Tibial nerve (tissue), 4 donors: ENCODE measurements around the gene CDK5R2. TPM values are rescaled to one million over a fixed set of nuclear protein-coding genes. Genes with fewer than 3 reads are reported as not detected.

Source experiments
- DNase-seq, 2 donors: peaks; one replicate each; pipeline ENCODE4 v3.0.0-alpha.2; 2019; ENCODE audit warnings: low spot score in 2 of 2
- H3K27ac ChIP-seq, 4 donors: fragments of 200-600 bp; sonication (generic) in 3 of 4; one replicate each; pipeline ENCODE4 v1.5.1; 2017 to 2019; ENCODE audit warnings: mild to moderate bottlenecking in 1 of 4
- H3K27me3 ChIP-seq, 2 donors: fragments of 200-600 bp; sonication (generic) in 1 of 2; one replicate each; pipeline versions ENCODE4 v1.5.1 to v1.6.0; 2017 to 2019
- H3K36me3 ChIP-seq, 3 donors: fragments of 200-600 bp; sonication (generic); one replicate each; pipeline ENCODE4 v1.5.1; 2018 to 2019
- H3K4me1 ChIP-seq, 4 donors: fragments of 200-600 bp; sonication (generic) in 3 of 4; one replicate each; pipeline ENCODE4 v1.5.1; 2017 to 2019
- H3K4me3 ChIP-seq, 4 donors: fragments of 200-600 bp; sonication (generic) in 3 of 4; one replicate each; pipeline ENCODE4 v1.5.1; 2017 to 2019; ENCODE audit warnings: mild to moderate bottlenecking in 1 of 4, moderate library complexity in 1 of 4
- H3K9me3 ChIP-seq, 4 donors: fragments of 200-600 bp; sonication (generic) in 3 of 4; one replicate each; pipeline ENCODE4 v1.5.1; 2017 to 2019
- EP300 ChIP-seq, 2 donors: sonication (generic); formaldehyde crosslinking; IDR thresholded peaks; one replicate each; pipeline ENCODE4 v1.6.1; 2017; ENCODE audit warnings: antibody characterized with exemption in 2 of 2, mild to moderate bottlenecking in 1 of 2
- POLR2A ChIP-seq, 2 donors: fragments of 450-650 bp; IDR thresholded peaks; one replicate each; pipeline ENCODE4 v1.6.1; 2017; ENCODE audit warnings: antibody characterized with exemption in 2 of 2, mild to moderate bottlenecking in 2 of 2, moderate library complexity in 2 of 2
- whole genome bisulfite sequencing, 2 donors: methylation state at CpG; one replicate each; pipeline ENCODE4 v1.1.5; 2018; 5-methylcytosine and 5-hydroxymethylcytosine counted together
- total RNA-seq, 4 donors: library from RNA; depleted of rRNA; stranded (reverse); fragments of >200 nt; gene quantifications; one replicate each; pipeline ENCODE4 v1.1.0, GENCODE V29; 2016
- TF ChIP-seq, protein P1 (sequence below), 5 experiments: fragments of 200-600 bp in 3 of 5; fragments of 450-650 bp in 2 of 5; sonication (generic) in 3 of 5; IDR thresholded peaks; one replicate each; pipeline ENCODE4 v1.5.1; 2016 to 2019; ENCODE audit warnings: antibody characterized with exemption in 5 of 5, mild to moderate bottlenecking in 3 of 5, moderate library complexity in 2 of 5

The CDK5R2 gene
- total RNA-seq, 4 donors from 2014 or later, result not detected

DNA sequence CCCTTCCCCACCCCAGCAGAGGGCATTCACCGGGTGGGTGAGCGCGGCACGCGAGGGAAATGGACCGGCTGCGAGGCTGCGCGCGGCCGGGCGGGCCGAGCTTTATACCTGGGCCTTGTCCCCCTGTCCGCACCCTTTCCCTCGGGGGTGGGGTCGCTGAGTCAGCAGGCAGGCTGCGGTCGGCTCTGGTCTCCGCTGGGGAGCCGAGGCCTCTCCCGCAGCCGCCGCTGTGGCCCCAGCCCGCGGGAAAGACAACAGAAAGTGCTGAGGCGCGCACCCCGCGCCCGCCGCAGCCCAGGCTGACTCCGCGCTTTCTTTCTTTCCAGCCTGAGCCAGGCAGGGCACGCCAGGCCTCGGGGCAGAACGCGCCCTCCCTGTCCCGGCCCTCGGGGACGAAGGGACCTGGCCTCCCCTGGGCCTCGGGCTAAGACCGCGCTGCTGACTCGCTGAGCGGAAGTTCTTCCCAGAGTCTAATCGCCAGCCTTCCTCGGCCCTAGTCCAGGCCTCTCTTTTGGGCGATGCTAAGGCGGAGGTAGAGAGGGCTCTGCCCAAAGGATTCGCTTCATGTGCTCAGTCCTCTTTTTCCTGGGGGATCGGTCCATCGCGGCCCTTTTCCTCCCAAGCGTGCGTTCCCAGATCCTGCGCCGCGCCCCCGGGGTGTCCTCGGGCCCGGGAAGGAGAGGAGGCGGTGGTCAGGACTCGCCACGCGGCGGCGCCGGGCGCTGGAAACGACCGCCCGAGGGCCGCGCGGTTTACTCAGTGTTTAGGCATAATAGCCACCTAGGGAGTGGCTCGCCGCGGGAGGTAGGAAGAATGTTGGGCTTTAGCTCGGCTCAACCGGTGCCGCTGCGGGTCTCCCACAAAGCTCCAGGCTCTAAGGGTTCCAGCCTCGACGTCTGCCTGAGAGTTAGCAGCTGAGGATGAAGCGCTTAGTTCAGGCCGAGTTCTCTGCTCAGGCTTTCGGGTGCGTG is 34.2 kb downstream of the CDK5R2 start, which contains the start of gene CRYBA2:
Gene CRYBA2, minus strand, starts transcription at position 78 of the 971 bp plus-strand sequence. CDS start 246 bp downstream, outside the sequence.
- H3K4me3 ChIP-seq, result peak within 1 kb of the TSS; percentile 0 to 48 (median 36)
- H3K27ac ChIP-seq, result no peak within 1 kb of the TSS
- H3K36me3 ChIP-seq, result no peaks in the 10 kb centered on the region
- TF ChIP-seq POLR2A (IDR thresholded peaks at IDR 0.05) (no peak), EP300 (IDR thresholded peaks at IDR 0.05) (no peak)
- TF ChIP-seq, protein P1, sequence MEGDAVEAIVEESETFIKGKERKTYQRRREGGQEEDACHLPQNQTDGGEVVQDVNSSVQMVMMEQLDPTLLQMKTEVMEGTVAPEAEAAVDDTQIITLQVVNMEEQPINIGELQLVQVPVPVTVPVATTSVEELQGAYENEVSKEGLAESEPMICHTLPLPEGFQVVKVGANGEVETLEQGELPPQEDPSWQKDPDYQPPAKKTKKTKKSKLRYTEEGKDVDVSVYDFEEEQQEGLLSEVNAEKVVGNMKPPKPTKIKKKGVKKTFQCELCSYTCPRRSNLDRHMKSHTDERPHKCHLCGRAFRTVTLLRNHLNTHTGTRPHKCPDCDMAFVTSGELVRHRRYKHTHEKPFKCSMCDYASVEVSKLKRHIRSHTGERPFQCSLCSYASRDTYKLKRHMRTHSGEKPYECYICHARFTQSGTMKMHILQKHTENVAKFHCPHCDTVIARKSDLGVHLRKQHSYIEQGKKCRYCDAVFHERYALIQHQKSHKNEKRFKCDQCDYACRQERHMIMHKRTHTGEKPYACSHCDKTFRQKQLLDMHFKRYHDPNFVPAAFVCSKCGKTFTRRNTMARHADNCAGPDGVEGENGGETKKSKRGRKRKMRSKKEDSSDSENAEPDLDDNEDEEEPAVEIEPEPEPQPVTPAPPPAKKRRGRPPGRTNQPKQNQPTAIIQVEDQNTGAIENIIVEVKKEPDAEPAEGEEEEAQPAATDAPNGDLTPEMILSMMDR (IDR thresholded peaks at IDR 0.05), result no peak
- H3K4me1 ChIP-seq, result peaks cover 0 to 40% (median 16%) of the 10 kb centered on the region in 4 donors
- 2 to 3% methylated on average over 51 to 60 of the region's 88 CpGs for WGBS, 2 donors
- no peaks in the 10 kb centered on the region for H3K9me3 ChIP-seq
- H3K27me3 ChIP-seq, result peaks cover 2 to 92% of the 10 kb centered on the region in 2 donors
- no peak for DNase-seq

DNA sequence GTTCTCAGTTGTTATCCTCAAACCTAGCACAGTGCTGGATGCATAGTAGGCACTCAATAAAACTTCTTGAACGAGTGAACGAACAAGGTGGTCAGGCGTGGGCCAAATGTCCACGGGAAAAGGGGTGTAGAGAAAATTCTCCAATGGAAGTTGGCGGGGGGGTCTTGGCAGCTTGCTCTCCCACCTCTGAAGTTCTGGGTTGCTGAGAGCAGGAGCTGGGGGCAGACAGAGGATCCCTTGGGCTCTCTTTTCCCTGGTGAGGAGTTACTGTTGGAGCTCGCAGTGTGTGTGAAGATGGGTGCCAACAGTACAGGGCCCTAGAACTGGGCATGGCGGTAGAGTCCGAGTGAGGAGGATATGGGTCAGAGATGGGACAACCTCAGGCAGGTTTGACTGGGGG is 36.1 kb downstream of the CDK5R2 start:
- no peak overlapping the region for H3K4me3 ChIP-seq
- H3K27ac ChIP-seq, result peak overlapping the region in 1 of 4 donors; percentile 26
- peaks cover 0 to 43% (median 16%) of the 10 kb centered on the region in 4 donors for H3K4me1 ChIP-seq
- WGBS, 2 donors, result 21 to 22% methylated on average over 8 of the region's 8 CpGs
- H3K27me3 ChIP-seq, result peaks cover 0 to 92% of the 10 kb centered on the region in 2 donors
- TF ChIP-seq POLR2A (IDR thresholded peaks at IDR 0.05) (no peak), EP300 (IDR thresholded peaks at IDR 0.05) (no peak)
- TF ChIP-seq, protein P1 (IDR thresholded peaks at IDR 0.05), result no peak
- H3K9me3 ChIP-seq, result no peaks in the 10 kb centered on the region
- H3K36me3 ChIP-seq, result no peaks in the 10 kb centered on the region
- no peak for DNase-seq

GRCh38 chr2:218995972-218996711 is 36.7 kb downstream of the CDK5R2 start:
- H3K4me1 ChIP-seq, result peaks cover 0 to 44% (median 16%) of the 10 kb centered on the region in 4 donors
- peak overlapping the region in 1 of 4 donors; percentile 59 for H3K27ac ChIP-seq
- TF ChIP-seq EP300 (IDR thresholded peaks at IDR 0.05), result peak; percentile 70 to 92
- peak in 1 of 2 donors; percentile 68 for TF ChIP-seq POLR2A (IDR thresholded peaks at IDR 0.05)
- TF ChIP-seq, protein P1 (IDR thresholded peaks at IDR 0.05), result peak; percentile 83 to 95 (median 89)
- peak overlapping the region in 3 of 4 donors; percentile 5 to 39 (median 24) for H3K4me3 ChIP-seq
- H3K9me3 ChIP-seq, result no peaks in the 10 kb centered on the region
- H3K27me3 ChIP-seq, result peaks cover 0 to 92% of the 10 kb centered on the region in 2 donors
- H3K36me3 ChIP-seq, result no peaks in the 10 kb centered on the region
- DNase-seq, result peak; percentile 62 to 82
- 8% methylated on average over 28 to 37 of the region's 43 CpGs for WGBS, 2 donors

GRCh38 chr2:218996937-218997336 is 37.5 kb downstream of the CDK5R2 start:
- no peak for DNase-seq
- H3K4me1 ChIP-seq, result peaks cover 0 to 48% (median 19%) of the 10 kb centered on the region in 4 donors
- peak overlapping the region in 1 of 4 donors; percentile 59 for H3K27ac ChIP-seq
- no peak overlapping the region for H3K4me3 ChIP-seq
- H3K9me3 ChIP-seq, result no peaks in the 10 kb centered on the region
- H3K27me3 ChIP-seq, result peaks cover 0 to 92% of the 10 kb centered on the region in 2 donors
- 70 to 71% methylated on average over 4 of the region's 4 CpGs for WGBS, 2 donors
- H3K36me3 ChIP-seq, result no peaks in the 10 kb centered on the region
- TF ChIP-seq POLR2A (IDR thresholded peaks at IDR 0.05) (no peak), EP300 (IDR thresholded peaks at IDR 0.05) (no peak)
- TF ChIP-seq, protein P1 (IDR thresholded peaks at IDR 0.05), result no peak
